ENCODE results near the gene GRIP2. TPM values are rescaled to one million over a fixed set of nuclear protein-coding genes. Genes with fewer than 3 reads are reported as not detected.

Gene GRIP2
- total RNA-seq, 1 experiment from 2014 or later: 0.43 TPM

DNA sequence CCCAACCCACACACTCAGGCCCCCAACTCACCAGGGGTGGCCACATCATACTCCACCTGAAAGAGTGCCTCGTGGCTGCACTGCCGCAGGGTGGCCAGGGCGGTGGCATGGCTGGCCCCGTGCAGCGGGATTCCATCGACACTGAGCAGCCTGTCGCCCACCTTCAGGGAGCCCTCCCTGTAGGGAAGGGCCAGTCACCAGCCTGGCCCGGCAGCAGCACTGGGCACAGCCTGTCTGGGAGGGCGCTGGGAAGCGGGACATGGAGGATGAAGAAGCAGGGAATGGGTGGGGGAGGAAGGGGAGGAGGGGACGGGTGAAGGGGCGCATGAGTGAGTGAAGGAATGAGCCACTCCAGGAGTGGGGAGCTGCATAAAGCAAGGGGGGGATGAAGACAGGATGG lies 18.5 kb downstream of the GRIP2 start:
- Histone ChIP-seq H3K36me3 (ENCODE audit: insufficient read depth, low read length, poor library complexity, severe bottlenecking) (no peaks in the 10 kb centered on the region), H3K27me3 (replicated peaks; ENCODE audit: insufficient read depth, low read depth, low read length, poor library complexity) (no peaks in the 10 kb centered on the region), H3K4me1 (ENCODE audit: insufficient read depth, low read length, poor library complexity, severe bottlenecking) (no peaks in the 10 kb centered on the region), H3K27ac (ENCODE audit: low read depth, low read length, poor library complexity, severe bottlenecking) (no peak overlapping the region), H3K9me3 (ENCODE audit: low read depth, low read length, poor library complexity, severe bottlenecking) (no peaks in the 10 kb centered on the region), H3K4me3 (ENCODE audit: low read depth, low read length, poor library complexity, severe bottlenecking) (no peak overlapping the region)
- BruUV-seq (replicated peaks): no TSS peak
- no peak for DNase-seq (ENCODE audit: low spot score)
- CTCF ChIA-PET: no interaction called here
- intact Hi-C loops (cut with micrococcal nuclease; ENCODE audit: unreplicated experiment): no loop called here
- POLR2A ChIA-PET (ENCODE audit: low non-redundant PET): no interaction called here
- TF ChIP-seq, protein P1, sequence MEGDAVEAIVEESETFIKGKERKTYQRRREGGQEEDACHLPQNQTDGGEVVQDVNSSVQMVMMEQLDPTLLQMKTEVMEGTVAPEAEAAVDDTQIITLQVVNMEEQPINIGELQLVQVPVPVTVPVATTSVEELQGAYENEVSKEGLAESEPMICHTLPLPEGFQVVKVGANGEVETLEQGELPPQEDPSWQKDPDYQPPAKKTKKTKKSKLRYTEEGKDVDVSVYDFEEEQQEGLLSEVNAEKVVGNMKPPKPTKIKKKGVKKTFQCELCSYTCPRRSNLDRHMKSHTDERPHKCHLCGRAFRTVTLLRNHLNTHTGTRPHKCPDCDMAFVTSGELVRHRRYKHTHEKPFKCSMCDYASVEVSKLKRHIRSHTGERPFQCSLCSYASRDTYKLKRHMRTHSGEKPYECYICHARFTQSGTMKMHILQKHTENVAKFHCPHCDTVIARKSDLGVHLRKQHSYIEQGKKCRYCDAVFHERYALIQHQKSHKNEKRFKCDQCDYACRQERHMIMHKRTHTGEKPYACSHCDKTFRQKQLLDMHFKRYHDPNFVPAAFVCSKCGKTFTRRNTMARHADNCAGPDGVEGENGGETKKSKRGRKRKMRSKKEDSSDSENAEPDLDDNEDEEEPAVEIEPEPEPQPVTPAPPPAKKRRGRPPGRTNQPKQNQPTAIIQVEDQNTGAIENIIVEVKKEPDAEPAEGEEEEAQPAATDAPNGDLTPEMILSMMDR (conservative IDR thresholded peaks at IDR 0.05; ENCODE audit: low read depth, low read length): no peak
- no peak for TF ChIP-seq EZH2 (IDR thresholded peaks at IDR 0.05; ENCODE audit: borderline replicate concordance, low read depth, low read length, poor library complexity, severe bottlenecking)

GRCh38 chr3:14520967-14521366 lies 19.2 kb downstream of the GRIP2 start:
- H3K4me3 ChIP-seq (ENCODE audit: low read depth, low read length, poor library complexity, severe bottlenecking): no peak overlapping the region
- H3K27ac ChIP-seq (ENCODE audit: low read depth, low read length, poor library complexity, severe bottlenecking): no peak overlapping the region
- ChIA-PET POLR2A (ENCODE audit: low non-redundant PET) (no interaction called here), CTCF (interaction anchor here (0.6 kb wide), 1 partner anchor 12 kb away, joined by 7 read pairs; no protein-coding TSS in a partner anchor)
- intact Hi-C loops (cut with micrococcal nuclease; ENCODE audit: unreplicated experiment): no loop called here
- DNase-seq (ENCODE audit: low spot score): no peak
- no peaks in the 10 kb centered on the region for H3K9me3 ChIP-seq (ENCODE audit: low read depth, low read length, poor library complexity, severe bottlenecking)
- no peaks in the 10 kb centered on the region for H3K36me3 ChIP-seq (ENCODE audit: insufficient read depth, low read length, poor library complexity, severe bottlenecking)
- TF ChIP-seq, protein P1 (conservative IDR thresholded peaks at IDR 0.05; ENCODE audit: low read depth, low read length): no peak
- TF ChIP-seq EZH2 (IDR thresholded peaks at IDR 0.05; ENCODE audit: borderline replicate concordance, low read depth, low read length, poor library complexity, severe bottlenecking): no peak
- H3K4me1 ChIP-seq (ENCODE audit: insufficient read depth, low read length, poor library complexity, severe bottlenecking): no peaks in the 10 kb centered on the region
- no TSS peak for BruUV-seq (replicated peaks)
- no peaks in the 10 kb centered on the region for H3K27me3 ChIP-seq (replicated peaks; ENCODE audit: insufficient read depth, low read depth, low read length, poor library complexity)

DNA sequence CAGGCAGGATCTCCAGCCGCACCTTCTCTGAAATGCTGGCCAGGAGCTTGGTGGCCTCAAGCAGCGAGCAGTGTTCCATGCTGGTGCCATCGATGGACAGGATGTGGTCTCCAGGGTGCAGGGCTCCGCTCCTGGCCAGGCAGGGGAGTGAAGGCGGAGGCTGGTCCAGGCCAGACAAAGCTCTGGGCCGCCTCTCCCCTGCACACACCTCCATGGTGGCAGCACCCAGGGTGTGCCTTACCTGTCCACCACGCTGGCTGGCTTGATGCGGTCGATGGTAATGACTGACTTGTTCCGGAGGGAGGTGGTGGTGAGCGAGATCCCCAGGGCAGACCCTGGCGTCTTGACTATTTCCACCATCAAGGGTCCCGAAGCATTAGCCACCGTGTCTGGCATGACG lies 20.0 kb downstream of the GRIP2 start:
- no peak for TF ChIP-seq EZH2 (IDR thresholded peaks at IDR 0.05; ENCODE audit: borderline replicate concordance, low read depth, low read length, poor library complexity, severe bottlenecking)
- TF ChIP-seq, protein P1 (conservative IDR thresholded peaks at IDR 0.05; ENCODE audit: low read depth, low read length): no peak
- no peaks in the 10 kb centered on the region for H3K9me3 ChIP-seq (ENCODE audit: low read depth, low read length, poor library complexity, severe bottlenecking)
- H3K27ac ChIP-seq (ENCODE audit: low read depth, low read length, poor library complexity, severe bottlenecking): no peak overlapping the region
- intact Hi-C loops (cut with micrococcal nuclease; ENCODE audit: unreplicated experiment): no loop called here
- POLR2A ChIA-PET (ENCODE audit: low non-redundant PET): no interaction called here
- H3K27me3 ChIP-seq (replicated peaks; ENCODE audit: insufficient read depth, low read depth, low read length, poor library complexity): no peaks in the 10 kb centered on the region
- CTCF ChIA-PET: interaction anchor here (0.6 kb wide), 1 partner anchor 11 kb away, joined by 7 read pairs; no protein-coding TSS in a partner anchor
- no peaks in the 10 kb centered on the region for H3K4me1 ChIP-seq (ENCODE audit: insufficient read depth, low read length, poor library complexity, severe bottlenecking)
- no TSS peak for BruUV-seq (replicated peaks)
- no peak for DNase-seq (ENCODE audit: low spot score)
- H3K36me3 ChIP-seq (ENCODE audit: insufficient read depth, low read length, poor library complexity, severe bottlenecking): no peaks in the 10 kb centered on the region
- no peak overlapping the region for H3K4me3 ChIP-seq (ENCODE audit: low read depth, low read length, poor library complexity, severe bottlenecking)
